Measurements from ENCODE around the gene ZNF341.

The ZNF341 gene

DNA sequence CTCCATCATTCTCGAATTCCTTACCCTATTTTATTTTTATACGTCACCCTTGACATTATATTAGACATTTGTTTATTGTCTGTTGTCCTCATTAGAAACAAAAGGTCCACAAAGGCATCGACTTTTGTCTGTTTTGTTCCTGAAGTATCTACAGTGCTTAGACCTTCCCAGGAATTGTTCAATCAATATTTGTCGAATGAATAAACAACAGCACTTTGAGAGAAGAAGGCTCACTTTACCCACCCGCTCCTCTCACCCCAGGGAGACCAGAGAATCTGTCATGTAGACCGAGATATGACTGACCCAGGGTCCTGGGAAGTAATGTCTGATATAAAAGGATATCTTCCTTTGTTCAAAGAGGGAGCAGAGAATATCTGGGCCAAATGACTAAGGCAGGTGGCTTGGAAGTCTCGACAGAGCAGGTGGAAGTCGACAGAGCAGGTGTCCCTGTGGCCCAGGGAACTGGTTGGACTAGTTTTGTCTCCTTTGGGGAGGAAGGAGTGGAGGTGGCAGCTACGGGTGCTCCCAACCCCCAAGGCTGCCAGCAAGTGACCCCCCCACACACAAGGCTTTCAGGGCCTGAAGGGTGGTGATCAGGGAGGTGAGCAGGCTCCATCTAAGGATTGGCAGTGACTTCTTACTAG lies 64.6 kb downstream of the ZNF341 start:
- no peak for DNase-seq (ENCODE audit: low read depth in 3 of 3)

DNA sequence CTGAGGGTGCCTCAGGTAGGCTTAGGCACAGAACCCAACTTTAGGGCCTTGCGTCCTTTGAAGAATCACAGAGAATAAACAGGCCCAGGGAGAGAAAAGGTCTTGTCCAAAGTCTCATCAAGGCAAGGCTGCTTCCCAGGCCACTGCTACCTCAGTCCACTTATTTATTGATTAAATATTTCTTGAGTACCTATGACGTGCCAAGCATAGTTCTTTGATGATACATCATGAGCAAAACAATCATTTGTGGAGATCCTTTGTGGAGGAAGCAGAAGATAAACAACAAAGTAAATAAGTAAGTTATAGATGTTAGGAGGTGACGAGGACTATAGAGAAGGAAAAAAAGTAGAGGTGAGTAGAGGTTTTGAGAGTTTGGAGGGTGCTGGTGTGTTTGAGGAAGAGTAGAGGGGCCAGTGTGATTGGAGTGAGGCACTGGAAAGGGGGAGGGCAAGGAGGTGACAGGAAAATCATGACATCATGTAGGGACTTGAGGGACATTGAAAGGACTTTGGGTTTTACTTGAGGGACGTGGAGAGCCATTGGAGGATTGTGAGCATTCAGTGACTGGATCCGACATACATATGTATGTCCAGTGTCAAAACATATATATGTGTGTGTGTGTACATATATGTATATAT lies 65.2 kb downstream of the ZNF341 start:
- no peak for DNase-seq (ENCODE audit: low read depth in 3 of 3)

DNA sequence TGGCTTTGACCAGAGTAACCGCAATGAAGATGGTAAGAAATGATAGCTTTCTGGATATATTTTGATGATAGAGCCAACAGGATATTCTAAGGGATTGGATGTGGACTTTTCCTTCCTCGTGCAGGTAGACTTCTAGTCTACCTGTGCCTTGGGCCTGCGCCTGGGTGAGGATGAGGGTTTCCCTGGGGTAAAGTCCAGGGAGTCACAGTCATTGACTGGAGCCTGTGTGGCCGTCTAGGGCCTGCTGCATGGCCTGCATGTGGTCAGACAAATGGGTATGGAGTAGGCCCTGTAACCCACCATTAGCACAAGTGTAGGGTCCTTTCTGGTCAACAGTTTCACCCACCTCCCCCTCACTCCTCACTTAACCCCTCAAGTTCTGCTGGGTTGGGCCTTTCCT lies 66.6 kb downstream of the ZNF341 start:
- DNase-seq (ENCODE audit: low read depth in 3 of 3) = no peak

DNA sequence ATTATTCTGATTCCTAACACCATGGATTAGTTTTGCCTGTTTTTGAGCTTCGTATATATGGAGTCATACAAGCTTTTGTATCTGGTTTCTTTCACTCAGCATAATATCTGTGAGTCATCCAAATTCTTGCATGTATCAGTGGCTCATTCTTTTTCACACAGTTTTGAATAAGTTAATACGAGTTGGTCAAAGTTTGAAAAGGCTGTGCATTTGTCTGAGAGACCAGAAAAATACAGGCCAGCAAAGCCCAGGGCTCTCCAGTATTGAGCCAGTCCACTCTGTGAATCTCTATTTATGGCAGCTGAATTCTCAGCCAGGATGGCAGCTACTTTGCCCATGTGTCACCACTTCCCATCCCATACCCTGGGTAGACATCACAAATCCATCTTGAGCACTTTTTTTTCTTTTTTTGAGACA lies 72.1 kb downstream of the ZNF341 start:
- DNase-seq (ENCODE audit: low read depth in 3 of 3) = no peak

DNA sequence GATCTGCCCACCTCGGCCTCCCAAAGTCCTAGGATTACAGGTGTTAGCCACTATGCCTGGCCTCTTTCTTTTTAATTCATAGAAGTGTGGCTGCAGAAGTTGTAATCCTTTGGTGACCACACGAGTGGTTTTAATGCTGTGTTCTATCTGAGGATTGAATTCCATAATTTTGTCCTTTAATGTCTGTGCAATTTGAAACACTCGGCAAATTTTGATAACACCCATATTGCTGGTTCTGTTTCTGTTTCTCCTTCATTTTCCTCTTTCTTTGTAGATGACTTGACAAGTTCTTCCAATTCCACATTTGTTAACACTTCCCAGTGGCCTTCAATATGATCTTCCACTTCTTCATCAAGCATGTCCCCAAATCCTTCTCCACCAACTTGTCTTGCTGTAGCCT lies 76.6 kb downstream of the ZNF341 start:
- no peak for DNase-seq (ENCODE audit: low read depth in 3 of 3)

DNA sequence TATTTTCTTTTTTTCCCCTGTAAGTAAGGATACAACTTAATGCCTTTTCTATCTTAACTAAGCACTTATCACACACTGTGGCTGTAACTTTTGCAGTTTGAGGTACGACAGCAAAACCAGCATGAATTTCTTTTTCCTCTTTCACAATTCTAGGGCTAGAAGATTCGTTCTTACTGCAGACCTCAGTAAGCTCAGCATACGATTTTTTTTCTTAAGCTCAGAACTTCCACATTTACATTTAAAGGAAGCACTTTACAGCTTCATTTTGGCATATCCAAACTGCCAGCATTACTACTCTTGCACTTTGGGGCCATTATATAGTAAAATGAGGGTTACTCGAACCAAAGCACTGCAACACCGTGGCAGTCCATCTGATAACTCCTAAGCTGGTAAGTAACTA lies 78.5 kb downstream of the ZNF341 start:
- DNase-seq (ENCODE audit: low read depth in 3 of 3) = no peak

DNA sequence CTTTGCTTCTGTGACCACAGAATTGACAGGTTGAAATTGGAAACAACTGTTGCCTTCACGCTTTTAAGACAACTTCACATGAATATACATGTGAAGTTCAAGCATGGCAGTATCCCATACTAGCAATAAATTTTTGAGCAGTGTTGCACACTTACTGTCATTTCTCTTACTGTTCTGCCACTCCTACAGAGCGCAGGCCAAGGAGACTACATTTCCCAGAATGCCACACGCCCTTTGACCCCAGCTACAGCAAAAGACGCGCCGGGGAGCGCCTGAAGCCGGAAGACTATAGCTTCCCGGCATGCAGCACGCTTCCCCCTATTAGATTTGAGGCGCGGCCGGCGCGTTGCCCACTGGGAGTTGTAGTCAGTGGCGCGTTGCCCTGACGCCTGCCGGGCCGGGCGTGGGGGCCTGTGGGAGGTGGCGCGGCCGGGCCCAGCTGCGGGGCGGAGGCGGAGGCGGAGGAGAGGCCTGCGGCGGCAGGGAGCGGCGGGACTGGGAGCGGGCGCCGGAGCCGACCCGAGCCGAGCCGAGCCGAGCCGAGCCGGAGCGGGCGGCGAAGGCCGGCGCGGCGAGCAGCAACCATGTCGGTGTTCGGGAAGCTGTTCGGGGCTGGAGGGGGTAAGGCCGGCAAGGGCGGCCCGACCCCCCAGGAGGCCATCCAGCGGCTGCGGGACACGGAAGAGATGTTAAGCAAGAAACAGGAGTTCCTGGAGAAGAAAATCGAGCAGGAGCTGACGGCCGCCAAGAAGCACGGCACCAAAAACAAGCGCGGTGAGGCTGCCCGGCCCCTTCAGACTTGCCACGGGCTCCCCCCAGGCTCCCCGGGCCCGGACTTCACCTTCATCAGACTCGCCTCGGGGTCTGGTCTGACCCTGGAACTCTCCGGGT lies 79.3 kb downstream of the ZNF341 start, which contains the start of gene CHMP4B:
Gene CHMP4B (plus strand): TSS at position 464 of the 891 bp plus-strand sequence. CDS start 121 bp downstream, at position 585.
- DNase-seq (ENCODE audit: low read depth in 3 of 3) = peak; percentile 96 to 98 (median 97)

DNA sequence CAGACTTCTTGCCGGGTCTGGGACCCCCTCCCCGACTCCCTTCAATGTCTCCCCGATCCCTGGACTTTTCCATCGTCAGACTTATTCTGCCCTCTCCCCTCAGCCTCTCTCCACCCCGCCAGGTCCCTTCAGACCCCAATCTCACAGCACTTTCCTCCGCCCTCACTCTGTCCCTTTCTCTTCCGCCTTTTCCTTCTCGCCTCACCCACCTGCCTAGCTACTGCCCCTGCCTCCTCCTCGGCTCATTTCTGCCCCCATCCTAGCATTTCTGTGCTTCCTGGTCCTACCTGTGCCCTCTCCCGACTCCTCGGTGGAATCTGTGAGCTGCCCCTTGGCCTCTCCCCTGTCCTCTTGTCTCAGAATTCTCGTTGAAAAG lies 80.0 kb downstream of the ZNF341 start:
- peak in 1 of 3 experiments; percentile 8 for DNase-seq (ENCODE audit: low read depth in 3 of 3)

DNA sequence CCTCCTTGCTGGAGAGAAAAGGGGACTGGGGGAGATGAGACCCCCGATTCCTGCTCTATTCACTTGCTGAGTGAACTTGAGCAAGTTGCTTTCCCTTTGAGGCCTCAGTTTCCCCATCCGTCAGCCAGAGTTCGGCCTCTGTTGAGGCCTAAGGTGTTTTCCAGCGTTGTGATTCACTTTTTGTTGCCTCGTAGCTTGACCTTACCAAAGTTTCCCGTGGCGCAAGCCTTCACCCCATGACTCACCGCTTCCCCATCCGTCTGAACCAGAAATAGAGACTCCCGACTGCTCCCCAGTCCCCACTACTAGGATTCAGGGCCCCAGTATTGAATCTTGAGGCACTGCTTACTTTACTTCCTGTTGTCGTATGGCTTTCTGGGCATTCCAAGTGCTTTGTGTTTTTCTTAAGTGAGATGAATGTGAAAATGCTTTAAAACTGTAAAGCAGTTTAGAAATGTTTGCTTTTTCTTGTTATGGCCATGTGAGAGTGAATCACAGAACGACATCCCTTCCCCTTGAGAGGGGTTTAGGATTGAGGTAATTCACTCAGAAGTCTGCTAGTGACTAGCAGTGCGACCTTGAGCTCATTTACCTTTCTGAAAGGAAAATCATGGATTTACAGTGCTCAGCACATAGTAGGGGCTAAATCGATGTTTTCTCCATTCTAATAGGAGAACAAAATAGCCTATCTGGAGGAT lies 80.5 kb downstream of the ZNF341 start:
- DNase-seq (ENCODE audit: low read depth in 3 of 3) = peak in 1 of 3 experiments; percentile 45

DNA sequence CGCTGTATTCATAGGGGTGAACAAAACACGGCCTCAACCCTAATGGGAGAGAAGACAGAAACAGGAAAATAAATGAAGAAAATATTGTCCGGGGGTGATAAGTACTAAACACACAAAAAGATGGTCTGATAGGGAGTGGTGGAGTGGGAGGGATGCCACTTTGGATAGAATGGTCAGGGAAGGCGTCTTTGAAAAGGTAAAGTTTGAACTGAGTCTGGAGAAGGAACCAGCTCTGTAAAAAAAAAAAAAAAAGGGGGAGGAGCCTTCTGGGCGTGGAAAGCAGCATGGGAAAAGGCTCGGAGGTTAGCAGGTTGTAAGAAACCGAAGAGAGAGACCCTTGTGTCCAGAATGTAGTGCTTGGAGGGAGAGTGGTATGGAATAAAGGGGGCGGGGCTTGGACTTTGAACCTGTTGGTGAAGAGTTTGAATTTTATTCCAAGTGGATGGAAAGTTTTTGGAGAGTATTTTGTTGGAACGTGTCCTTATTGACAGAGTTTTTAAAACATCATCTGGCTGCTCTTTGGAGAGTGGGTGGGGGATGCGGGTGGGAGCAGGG lies 81.2 kb downstream of the ZNF341 start:
- no peak for DNase-seq (ENCODE audit: low read depth in 3 of 3)

DNA sequence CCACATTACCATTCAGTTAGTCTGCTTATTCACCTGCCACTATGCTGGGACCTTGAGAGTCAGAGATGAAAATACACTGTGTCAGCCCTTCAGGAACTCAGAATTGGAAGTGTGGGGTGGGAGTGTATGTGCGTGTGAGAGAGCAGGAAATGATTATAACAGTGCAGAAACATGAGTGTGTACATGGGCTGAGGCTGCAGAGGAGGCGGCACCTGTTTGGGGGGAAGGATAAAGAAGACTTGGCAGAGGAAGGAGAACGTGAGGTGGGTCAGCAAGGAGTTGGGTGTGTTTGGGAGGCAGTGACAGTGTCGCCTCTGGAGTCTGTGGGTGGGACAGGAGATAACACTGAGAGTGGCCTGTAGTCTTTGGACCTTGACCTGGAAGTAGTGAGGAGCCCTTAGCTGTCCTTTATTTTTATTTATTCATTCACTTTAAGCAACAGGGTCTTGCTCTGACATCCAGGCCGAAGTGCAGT lies 82.5 kb downstream of the ZNF341 start:
- no peak for DNase-seq (ENCODE audit: low read depth in 3 of 3)

DNA sequence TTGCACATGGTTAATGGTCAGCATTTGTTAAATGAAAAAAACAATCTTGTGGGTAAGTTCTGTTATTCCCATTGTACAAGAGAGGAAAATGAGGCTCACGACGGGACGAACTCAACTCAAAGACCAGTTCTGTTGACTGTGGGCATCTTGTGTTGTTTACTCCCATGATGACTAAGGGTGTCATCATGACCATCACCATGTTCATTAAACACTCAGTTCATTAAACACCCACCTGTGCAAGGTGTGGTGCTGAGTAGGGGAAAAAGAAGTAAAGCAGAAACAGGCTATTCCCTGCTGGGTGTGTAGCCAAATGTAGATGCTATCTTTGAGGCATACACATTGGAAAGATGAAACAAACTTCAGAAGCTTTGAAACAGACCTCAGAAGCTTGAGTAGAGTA lies 83.9 kb downstream of the ZNF341 start:
- no peak for DNase-seq (ENCODE audit: low read depth in 3 of 3)

DNA sequence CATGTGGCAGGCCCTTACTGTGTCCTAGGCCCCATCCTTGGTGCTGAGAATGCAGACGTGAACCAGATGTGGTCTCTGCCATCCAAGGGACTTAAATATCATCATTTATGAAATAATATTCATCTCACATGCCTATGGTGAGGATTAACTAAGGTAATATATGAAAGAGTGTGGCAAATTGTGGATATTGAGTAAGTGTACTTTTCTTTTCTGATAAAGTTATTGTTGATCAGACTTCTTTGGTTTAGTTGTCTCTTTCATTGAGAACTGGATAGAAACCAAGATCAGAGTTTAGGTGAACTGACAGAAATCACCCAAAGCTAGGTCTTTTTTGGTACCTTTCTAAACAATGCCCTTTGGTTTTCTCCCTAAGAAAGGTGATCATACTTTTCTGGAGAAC lies 84.4 kb downstream of the ZNF341 start:
- DNase-seq (ENCODE audit: low read depth in 3 of 3) = no peak

DNA sequence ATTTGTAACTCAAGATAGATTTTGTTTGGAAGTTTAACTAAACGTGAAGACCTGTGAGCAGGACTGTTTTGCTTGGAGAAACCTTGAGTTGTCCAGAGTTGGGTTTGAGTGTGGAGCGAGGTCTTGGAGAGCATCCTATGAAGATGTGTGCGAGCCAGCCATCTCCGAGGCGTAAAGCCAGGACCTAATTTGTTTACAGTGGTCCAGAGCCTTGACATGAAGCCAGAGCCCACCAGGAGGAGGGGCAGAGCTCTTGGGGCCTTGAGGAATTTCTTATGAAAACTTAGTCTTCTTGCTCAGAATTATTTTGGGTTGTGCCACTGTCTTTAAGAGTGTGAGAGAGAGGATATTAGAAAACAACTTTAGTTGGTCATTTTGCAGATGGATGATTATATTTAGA lies 85.6 kb downstream of the ZNF341 start:
- no peak for DNase-seq (ENCODE audit: low read depth in 3 of 3)

DNA sequence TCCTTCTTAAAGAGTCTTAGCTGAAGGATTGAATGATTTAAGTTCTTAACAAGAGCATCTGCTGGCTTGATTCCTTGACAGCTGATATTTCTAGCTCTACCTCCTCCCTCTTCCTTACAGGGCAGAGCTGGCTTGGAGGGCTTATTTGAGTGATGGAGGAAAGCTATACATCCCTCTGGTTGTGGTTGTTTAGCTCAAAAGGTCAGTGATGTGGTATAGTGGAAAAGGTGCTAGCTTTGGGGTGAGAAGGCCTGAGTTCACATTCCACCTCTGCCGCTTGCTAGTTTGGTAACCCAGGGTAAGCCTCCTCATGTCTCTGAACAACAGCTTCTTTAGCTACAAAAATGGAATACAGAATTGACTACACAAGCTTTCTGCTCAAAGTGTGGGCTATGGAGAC lies 87.7 kb downstream of the ZNF341 start:
- no peak for DNase-seq (ENCODE audit: low read depth in 3 of 3)

DNA sequence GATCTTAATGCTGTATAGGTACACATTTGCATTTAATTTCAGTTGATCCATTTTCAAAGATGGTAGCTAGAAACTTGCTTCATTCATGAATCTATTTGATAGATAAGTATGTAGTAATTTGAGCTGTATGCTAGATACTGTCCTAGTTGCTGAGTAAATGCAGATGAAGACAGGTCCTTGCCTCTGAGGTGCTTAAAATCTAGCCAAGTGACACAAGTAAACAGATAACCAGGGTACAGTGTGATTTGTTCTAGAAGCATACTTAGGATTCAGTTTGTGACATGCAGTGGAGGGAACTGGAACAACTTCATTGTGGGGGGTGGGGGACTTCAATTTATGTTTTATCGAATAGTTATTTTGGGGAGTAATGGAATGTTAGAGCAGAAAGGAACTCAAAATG lies 88.6 kb downstream of the ZNF341 start:
- DNase-seq (ENCODE audit: low read depth in 3 of 3) = no peak

DNA sequence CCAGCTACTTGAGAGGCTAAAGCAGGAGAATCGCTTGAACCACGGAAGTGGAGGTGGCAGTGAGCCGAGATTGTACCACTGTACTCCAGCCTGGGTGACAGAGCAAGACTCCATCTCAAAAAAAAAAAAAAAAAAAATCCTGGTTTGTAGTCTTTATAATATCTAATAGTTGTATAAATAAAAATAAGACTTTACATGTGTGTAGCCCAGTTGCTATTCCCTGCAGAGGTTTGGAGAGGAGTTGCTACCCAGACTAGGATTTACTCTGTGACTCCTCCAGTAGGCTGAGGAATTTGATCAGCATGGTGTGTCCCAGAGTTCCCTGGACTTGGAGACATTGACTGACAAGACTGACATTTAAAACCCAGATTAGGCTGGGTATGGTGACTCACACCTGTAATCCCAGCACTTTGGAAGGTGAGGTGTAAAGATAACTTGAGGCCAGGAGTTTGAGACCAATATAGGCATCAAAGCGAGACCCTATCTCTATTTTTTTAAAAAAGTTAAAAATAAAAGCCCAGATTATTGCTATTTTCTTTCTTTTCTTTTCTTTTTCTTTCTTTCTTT lies 89.6 kb downstream of the ZNF341 start:
- no peak for DNase-seq (ENCODE audit: low read depth in 3 of 3)

DNA sequence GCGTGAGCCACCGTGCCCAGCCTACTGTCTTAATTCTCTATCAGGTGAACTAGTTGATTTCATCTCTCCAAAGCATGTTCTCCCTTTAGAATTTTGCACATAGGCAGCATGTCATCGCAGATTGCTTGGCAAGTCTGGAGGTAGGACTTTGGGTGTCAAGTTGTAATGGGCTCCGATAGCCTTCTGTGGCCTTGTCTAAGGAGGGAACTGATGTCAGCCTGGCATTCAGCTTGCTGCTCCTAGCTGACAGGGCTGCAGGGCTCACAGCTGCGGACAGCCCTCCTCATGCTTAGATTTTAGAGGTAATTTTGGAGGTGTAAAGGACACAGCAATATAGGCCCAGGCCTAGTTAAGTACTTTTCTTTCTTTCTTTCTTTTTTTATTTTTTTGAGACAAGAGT lies 90.6 kb downstream of the ZNF341 start:
- no peak for DNase-seq (ENCODE audit: low read depth in 3 of 3)

DNA sequence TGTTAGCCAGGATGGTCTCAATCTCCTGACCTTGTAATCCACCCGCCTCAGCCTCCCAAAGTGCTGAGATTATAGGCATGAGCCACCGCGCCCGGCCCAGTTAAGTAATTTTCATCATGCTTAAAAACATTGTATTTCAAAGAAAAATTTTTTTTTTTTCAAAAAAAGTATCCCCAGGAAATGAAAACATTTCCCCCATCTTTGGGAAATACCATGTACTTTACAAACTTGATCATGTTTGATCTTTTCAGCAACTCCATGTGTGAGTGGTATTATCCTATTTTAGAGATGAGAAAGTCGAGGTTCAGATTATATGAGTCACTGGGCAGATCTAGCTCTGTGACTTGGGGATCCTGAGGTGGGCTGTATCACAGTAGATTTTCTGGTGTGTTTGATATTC lies 91.2 kb downstream of the ZNF341 start:
- DNase-seq (ENCODE audit: low read depth in 3 of 3) = no peak

DNA sequence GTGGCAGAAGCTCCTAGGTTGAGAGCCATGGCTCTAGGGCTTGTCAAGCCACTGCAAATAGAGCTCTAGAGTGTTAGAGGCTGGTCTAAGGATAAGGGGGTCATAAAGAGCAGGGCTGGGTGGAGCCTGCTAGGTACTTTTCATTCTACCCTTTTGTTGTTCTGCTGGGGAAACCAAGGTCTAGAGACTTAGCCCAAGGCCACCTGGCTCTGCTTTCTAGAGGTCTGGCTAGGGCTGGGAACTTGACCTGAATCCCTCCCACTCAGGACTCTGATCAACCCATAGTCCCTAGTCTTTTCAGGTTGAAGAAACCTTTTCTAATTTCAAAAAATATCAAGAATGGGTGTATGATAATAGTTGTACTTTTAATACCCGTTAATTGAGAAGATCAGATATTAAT lies 93.1 kb downstream of the ZNF341 start:
- no peak for DNase-seq (ENCODE audit: low read depth in 3 of 3)

Data from stimulated activated CD4-positive, alpha-beta T cell treated with anti-CD3 and anti-CD28 coated beads, TNF-alpha, amount 100 ng/mL, for 24 hours (primary cell).